Activated CD4-positive, CD25-positive, alpha-beta regulatory T cell treated with anti-CD3 and anti-CD28 coated beads, Interleukin-2, amount 50 U/mL, for 16 hours (primary cell): ENCODE measurements around the gene FGL2.
"Not testable (repeated sequence)": the region's sequence is repeated elsewhere in the genome, so short reads cannot be mapped to it uniquely, and the experiment has no call there.

Experiments
- DNase-seq: peaks from one replicate; pipeline ENCODE4 v3.0.0-alpha.2; 2020; ENCODE audit warnings: low read depth, low spot score

FGL2 gene

DNA sequence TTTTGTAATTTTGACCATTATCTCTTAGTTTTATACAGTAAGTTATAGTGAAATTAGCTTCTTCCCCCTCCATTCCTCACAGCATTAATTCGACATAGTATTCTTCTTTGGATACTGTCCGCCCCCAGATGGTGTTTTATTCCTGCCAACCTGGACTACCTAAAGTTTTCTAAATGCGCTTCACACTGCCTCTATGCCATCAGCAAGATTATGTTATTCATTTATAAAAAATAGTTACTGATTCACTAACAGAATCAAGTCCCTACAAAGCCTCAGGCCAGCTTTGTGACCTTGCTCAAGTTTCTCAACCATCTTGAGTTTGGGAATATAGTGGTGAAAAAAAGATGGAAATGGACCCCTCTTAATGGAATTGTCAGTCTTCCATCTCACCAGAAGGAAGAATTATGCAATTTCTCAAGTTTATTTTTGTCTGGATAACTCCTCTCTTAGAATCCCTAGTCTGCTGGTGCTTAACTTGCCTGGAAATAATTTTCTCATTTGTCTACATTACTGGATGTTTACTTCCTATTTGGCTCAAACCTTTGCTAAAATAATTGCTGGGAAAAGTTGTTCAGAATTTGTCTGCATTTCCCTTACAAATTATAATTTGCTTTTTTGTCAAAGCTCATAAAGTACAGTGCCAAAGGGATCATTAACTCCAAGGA, 16.7 kb upstream of the FGL2 start:
- DNase-seq: no peak

DNA sequence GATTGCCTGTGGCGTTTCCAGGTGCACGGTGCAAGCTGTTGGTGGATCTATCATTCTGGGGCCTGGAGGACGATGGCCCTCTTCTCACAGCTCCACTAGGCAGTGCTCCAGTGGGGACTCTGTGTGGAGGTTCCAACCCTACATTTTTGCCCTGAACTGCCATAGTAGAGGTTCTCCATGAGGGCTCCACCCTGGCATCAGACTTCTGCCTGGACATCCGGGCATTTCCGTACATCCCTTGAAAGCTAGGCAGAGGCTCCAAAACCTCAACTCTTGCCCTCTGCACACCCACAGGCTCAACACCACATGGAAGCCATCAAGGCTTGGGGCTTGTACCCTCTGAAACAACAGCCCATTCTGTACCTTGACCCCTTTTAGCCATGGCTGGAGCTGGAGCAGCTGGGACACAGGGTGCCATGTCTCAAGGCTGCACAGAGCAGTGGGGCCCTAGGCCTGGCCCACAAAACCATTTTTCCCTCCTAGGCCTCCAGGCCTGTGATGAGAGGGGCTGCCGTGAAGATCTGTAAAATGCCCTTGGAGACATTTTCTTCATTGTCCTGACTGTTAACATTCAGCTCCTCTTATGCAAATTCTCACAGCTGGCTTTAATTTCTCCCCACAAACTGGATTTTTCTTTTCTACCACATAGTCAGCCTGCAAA, 10.0 kb upstream of the FGL2 start:
- DNase-seq: no peak

DNA sequence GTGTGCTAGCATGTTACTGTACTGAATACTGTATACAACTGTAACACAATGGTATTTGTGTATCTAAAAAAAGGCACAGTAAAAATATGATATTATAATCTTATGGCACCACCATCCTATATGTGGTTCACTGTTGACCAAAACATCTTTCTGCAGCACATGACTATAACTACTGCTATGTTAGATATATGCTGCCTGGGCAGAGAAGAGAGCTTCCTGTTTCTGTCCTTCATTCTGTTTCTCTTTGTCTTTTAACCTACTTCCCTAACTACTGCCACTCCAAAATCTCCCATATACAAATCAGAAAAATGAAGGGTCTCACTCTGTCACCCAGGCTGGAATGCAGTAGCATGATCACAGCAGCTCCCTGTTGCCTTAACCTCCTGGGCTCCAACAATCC, 8.8 kb upstream of the FGL2 start:
- no peak for DNase-seq

DNA sequence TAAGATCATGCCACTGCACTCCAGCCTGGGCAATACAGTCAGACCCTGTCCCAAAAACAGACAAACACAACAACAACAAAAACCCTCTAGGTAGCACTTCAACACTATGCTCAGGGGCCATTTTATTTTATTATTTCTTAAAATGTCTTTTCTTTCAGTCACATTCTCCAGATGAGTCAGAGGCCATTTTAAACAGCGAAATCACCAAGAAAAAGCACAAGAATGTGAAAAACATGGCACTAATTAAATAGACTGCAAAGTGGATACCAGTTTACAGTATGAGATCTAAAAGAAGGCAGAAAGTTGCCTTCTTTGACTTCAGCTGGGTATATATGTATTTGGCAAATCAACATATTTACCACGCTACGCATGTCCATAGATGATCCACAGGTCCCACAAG, 6.1 kb upstream of the FGL2 start:
- DNase-seq: no peak

DNA sequence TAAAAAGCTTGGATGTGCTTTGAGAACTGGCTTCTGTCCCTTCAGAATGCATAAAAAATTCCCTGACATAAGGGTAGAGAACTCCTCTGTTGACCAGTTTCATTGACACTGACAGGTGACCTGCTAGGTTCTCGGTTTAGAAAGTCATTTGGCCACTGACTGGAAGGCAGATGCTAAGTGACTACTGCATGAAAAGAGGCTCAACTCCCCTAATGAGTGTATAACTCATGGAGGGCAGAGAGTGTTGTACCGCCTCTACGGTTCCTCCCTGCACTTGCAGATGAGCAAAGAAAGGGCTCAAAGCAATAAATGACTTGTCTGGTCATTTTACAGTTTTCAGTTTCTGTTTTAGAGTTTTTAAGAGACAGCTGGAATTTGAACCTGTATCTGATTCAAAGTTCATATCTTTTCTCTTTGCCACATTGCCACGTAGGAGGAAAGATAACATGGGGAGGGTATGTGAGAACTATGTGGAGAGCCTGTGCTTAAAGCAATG, 2.9 kb upstream of the FGL2 start:
- DNase-seq: no peak

DNA sequence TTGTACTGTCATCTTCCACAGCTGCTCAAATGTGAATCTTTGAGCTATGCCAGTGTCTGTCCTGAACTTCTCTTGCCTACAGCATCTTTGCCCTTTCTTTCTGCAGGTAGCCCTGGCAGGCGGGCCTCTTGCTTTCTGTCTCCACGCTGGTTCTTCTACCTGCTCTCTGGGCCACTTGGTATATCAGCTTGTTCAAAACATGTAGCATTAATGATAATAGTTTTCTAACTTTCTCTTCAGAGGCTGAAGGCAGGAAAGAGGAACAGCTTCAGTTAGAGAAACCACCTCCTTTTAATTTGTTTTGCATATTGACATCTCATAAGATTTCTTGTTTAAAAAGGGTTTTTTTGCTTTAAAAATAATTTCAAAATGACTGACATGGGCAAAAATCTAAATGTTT, 923 bp upstream of the FGL2 start:
- no peak for DNase-seq

DNA sequence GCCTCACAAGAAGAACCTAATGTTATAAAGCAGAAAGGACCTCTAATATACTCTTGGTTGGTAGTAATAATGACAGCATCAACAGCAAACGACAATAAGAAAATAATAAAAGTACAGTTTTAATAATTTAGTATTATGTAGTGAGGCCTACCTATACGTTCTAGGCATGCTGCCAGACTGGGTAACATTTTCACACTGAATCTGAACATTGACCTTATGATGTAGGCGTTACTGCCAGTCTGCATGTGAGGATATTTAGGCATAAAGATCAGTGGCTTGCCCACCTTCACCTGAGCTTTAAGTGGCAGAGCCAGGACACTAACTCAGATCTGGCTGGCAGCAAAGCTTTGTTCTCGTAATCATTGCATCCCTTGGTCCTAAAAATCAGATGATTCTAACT, 2.5 kb downstream of the FGL2 start:
- DNase-seq: no peak

DNA sequence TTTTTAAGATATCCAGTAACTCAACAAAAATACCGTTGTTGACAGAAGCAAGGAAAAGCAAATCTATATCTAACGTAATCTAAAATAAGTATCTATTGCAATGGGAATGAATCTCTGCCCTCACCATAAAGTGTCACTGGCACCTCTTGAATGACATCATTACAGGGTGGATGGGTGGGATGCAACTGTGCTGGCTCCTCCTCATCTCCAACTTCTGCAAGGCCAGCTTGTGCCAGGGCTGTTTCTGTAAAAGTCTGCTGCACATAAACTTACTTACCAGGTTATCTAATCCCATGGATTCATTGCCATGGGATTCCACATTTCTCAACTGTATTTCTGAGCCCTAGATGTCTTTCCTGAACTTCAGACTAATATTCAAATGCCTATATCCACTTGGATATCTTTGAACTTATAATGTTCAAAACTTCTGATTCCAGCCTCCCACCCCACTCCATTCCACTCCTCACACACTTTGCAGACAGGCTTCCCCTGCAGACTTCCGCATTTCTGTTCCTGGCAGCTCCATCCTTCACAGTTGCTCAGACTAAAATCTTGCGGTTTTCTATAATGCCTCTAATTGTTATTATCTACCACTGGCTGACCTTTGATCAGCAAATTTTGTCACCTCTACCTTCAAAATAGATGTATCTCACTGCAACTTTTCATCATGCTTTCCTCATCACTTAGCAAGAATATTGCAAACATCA, 10.7 kb downstream of the FGL2 start:
- no peak for DNase-seq

DNA sequence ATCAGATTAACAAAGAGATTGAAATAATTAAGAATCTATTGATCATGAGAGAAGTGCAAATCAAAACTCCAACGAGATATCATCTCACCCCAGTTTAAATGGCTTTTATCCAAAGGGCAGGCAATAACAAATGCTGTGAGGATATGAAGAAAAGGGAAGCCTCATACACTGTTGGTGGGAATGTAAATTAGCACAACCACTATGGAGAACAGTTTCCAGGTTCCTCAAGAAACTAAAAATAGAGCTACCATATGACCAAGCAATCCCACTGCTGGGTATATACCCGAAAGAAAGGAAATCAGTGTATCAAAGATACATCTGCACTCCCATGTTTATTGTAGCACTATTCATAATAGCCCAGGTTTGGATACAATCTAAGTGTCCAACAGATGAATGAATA, 13.8 kb downstream of the FGL2 start:
- no peak for DNase-seq

DNA sequence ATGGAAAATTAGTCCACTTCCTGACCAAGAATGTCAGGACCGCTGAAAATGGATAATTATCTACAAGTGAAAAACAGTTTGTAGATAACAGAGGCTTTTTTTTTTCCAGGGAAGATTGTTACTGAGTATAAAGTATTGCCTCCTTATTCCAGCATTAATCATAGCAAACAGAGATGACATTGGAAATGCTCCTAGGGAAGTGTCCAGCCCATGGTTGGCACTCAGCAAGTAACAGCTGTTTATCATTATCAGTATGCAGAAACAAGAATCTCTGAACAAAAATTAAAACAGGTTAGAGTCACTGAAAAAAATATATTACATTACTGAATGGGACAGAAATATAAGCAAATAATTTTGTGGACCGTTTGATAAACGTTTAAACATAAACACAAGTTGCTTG, 14.6 kb downstream of the FGL2 start:
- DNase-seq: no peak

DNA sequence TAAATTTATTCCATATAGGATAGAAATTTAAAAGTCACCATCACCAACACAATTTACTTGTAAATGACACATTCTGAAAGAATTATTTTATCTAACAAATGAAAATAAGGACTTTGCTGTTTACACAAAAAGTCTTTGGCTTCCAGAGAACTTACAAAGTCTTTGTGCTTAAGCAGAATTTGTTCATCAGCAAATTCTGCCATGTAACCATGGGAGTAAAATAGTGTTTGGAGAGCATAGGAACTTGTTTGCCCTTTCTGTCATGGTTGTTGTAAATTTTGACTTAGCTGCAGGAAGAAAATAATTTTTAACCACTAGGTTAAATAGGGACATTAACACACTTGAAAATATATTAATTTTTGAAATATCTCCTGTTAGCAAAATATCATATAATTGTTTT, 15.2 kb downstream of the FGL2 start:
- no peak for DNase-seq

DNA sequence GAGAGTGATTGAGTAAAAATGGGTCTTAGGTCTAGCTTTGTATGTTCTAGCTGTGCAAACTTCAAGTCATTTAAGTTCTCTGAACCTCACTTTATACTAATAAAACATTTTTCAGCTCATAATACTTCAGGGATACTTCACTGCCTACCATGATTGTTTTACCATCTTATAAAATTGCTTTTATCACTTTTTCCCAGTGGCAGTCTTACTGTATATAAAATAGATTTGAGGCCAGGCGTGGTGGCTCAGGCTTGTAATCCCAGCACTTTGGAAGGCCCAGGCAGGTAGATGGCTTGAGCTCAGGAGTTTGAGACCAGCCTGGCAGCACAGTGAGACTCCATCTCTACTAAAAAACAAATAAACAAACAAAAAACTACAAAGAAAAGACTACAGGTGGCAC, 17.4 kb downstream of the FGL2 start:
- DNase-seq: no peak

DNA sequence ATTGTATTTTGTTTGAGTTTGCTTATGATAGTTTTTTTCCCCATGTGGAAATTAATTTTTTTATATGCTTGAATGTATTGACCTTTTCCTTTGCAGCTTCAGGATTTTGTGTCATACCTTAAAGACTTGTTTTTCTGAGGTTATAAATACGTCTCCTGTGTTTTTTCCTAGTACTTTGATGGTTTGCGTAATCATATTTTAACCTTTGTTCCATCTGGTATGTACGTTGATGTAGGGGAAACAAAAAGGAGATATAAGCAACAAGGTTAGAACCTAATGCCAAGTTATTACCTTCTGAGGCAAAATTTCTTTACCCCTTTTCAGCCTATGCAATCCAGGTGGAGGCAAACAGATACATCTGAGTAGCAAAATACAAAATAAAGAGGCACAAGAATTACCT, 17.9 kb downstream of the FGL2 start:
- no peak for DNase-seq

DNA sequence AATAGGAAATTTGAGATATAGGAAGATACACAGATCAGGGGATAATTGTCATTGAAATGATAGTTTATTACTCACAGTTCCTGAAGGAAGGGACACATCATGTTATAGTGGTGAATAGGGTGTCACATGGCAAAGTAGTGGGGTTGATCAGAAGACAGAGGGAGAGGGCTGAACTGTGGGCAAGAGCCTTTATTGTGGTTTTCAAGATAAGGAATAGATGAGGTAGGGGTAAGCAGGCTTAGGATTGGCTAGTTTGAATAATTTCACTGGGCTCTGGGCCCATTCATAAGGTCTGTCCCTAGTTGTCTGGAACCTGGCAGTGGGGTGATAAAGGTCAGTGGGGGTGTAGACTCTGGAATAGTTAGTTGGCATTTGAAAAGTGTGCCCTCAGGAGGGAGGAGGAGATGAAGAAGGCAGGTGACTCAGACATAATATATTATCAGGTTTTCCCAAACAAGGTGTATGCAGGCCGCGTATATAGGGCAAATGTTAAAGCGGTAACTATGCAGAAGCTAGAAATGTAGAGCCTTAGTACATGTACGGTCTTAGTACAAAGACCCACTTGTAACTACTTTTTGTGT, 18.5 kb downstream of the FGL2 start:
- no peak for DNase-seq

DNA sequence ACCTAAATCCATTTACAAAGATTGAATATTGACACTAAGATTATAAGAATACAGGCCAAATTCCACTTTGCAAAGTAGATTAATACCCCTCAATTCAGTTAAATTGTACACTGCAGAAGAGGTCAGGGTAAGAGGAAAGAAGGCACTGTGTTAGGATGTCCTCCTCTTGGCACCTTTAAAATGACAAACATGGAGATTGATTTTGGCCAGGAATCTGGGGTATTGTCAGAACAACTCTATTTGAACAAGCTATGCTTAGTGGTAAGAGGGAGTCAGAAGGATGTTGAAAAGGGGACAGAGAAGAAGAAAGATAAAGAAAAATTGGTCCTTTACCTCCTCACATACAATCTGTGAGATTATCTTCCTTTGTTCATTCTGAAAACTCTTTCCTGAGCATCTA, 21.6 kb downstream of the FGL2 start:
- DNase-seq: not testable (repeated sequence)

DNA sequence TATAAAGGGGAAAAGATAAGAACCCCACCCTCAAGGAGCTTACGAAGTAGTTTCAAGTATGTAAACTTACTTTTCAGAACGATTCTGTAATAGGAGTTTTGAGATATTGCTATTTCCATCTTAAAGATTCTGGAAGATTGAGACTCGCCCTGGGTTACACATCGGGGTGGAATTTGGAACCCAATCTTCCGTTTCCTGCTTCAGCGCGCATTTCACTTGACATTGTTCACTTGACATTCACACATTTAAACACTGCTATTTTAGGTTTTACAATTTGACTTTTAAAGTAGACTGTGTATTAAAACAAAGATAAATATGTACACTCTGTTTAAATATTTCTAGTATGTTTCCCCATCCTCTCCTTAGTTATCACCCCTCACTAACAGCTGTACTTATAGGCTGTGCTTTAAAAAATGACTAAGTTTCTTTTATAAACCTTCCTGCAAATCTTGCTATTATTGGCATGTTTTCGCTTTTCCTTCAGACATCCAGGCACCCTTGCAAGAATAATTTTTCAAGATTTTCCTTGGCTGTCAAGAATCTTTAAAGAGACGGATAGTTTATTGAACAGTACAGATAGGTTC, 22.2 kb downstream of the FGL2 start:
- DNase-seq: not testable (repeated sequence)

DNA sequence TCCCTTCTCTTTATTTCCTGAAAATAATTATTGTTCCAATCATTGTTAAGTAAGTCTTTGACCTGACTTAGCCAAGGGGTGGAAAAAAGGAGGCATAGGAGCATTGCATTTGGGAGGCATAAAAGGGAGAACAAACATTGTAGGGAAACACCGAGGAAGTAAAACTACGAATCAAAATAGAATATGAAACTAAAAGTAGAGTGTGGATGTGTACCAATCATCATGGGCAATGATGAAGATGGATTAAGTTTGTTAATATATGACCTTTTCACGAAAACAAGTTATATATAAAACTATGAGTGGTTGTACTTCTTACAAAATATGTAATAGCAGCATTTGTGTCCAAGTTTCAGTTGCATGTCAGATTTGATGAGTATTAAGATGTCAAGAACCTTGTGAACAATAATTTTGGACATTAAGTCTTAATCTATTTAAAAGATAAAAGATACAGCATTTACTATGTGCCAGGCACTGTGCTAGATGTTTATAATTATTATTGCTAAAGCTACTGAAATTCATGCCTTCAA, 24.3 kb downstream of the FGL2 start:
- not testable (repeated sequence) for DNase-seq

DNA sequence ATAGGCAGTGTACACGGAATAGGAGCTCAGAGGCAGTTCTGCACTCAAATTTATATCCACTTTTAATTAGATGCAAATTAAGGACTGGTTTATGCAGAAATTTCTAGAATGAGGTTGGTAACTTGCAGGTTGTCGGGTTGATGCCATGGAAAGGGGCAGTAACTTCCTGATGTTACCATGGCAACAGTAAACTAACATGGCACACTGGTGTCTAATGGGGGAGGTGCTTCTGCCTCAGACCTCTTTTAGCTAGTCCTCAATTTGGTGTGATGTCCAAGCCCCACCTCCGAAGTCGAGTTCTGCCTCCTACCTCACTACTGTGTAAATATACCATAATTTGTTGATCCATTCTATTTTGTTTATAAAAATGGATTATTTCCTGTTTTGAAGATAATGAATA, 25.2 kb downstream of the FGL2 start:
- DNase-seq: not testable (repeated sequence)

DNA sequence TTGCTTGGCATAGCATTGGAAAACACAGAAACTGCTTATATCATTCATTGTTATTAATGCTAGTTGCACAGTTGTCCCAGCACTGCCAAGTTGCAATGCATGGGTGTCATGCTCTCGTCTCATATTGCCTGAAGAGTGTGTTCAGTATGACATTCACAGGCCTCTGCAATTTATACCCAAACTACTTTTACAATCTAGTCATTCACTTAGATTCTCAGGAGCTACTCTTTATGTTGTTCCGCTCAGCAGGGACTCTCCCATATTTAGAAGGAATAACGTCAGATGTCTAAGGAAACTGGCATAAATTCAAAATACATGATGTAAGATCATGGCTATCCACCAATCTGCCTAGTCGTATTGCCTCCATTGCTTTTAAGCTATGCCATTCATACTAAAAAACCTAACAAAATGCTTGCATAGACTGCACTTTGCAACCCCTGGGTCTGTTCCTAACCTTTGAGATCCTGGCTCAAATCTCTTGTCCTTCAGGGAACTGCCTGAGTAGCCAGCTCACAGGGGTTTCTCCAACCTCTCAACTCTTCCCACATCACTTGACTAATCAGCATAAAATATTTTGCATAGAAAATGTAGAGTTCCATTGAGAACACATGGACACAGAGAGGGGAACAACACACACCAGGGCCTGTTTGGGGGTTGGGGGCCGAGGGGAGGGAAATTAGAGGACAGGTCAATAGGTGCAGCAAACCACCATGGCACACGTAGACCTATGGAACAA, 27.0 kb downstream of the FGL2 start:
- DNase-seq: not testable (repeated sequence)

DNA sequence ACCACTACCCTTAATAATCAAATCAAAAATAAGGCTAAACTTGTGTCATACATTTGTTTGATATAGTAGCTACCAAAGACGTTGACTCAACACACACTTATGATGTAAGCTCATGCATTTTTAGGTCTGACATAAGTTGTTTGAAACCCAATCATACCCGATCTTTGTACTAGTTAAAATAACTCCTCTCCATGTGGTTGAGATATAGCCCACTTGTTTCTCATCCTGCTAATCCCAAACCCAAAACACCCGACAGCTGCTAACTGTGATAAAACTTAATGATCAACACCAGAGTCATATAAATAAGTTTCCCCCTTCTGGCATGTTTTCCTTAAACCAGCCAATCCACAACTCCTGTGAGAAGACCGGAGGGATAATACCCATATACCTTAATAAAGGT, 28.5 kb downstream of the FGL2 start:
- not testable (repeated sequence) for DNase-seq

DNA sequence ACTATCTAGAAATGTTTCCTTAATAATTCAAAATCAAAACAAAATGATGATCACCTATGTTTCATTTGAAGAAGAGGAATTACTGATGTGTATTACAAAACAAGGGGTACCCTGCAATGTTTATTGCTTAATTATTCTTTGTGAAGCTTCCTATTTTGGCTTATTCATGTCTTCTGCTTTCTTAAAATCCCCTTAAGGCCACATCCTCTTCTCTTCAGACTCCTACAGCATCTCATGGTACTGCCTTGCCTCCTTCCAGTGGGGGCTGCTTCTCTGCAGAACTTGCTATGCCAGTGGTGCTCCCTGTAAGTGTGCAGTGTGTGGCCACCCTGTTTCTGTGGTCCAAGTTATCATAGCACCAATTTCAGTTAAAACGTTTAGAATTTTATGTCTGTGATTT, 42.2 kb downstream of the FGL2 start:
- DNase-seq: no peak
